ENCODE results near the gene OGDH. TPM values are rescaled to one million over a fixed set of nuclear protein-coding genes. Genes with fewer than 3 reads are reported as not detected.

Gene OGDH
- total and polyA plus RNA-seq, 4 donors, result 10.8 to 71.2 (median 41.2) TPM

- 95% methylated on average over 2 of the region's 2 CpGs for WGBS
- DNase-seq (ENCODE audit: low spot score), result no peak
- no peaks in the 10 kb centered on the region for H3K27me3 ChIP-seq (ENCODE audit: control insufficient read depth in 4 of 4, insufficient read depth in 4 of 4, low read length in 3 of 4)
- no peak for TF ChIP-seq FOXA2 (IDR thresholded peaks at IDR 0.05)
- TF ChIP-seq TAF1 (conservative IDR thresholded peaks at IDR 0.05), result no peak
- TF ChIP-seq HNF4A (conservative IDR thresholded peaks at IDR 0.05), result no peak
- peaks cover 15 to 31% (median 25%) of the 10 kb centered on the region in 4 donors for H3K4me1 ChIP-seq (ENCODE audit: control insufficient read depth in 4 of 4, insufficient read depth in 4 of 4, low read length in 3 of 4)
- H3K36me3 ChIP-seq (ENCODE audit: control insufficient read depth in 4 of 4, insufficient read depth in 3 of 4, low read depth in 1 of 4, low read length in 3 of 4), result peaks cover 0 to 8% (median 2%) of the 10 kb centered on the region in 4 donors
- H3K9ac ChIP-seq (ENCODE audit: low read depth in 1 of 2, low read length in 2 of 2), result no peak overlapping the region
- H3K4me3 ChIP-seq (ENCODE audit: low read depth in 1 of 3, low read length in 3 of 3), result no peak overlapping the region
- no peaks in the 10 kb centered on the region for H3K9me3 ChIP-seq (ENCODE audit: control insufficient read depth in 4 of 4, low read length in 3 of 4)
- H3K27ac ChIP-seq (ENCODE audit: low read depth in 1 of 2, low read length in 2 of 2), result no peak overlapping the region
Measured at GRCh38 chr7:44752822-44753221, 146.4 kb downstream of the OGDH start.

DNA sequence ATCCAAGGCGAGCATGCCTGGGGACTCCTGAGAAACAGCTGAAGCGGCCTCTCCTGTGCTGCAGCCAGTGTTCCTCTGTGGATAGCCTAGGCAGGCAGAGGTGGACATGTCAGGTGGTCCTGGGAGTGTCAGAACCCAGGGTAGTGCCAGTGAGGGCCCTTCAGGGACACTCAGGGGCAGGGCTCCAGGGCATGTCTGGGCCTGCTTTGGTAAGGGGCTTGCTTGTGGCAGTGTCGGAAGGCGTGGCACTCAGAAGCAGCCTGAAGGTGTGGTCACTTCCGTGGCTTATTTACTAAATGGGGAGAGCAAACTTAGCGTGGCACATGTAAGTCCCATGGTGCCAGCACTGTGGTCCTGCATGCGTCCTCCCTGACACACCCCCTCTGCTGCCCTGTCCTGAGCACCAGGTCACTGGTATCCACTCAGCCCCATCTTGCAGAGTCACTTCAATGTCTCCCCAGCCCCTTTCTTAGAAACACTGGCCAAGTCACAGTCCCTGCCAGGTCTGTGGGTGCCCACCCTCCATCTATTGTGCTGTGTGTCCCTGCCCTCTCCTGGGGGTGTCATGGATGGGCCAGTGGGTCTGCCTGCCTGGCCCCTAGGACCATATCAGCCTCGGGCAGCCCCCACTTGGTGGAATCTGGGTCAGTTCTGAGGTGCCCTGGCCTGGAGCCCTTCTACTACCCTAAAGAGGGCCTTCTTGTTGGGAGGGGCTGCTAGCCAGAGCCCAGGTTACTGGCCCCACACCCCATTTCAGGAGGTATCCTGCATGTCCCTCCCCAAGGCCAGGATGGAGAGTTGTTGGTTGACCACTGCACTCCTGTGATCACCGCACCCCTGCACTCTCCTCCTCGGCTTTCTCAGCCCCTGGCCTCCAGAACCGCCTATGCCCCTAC lies 148.6 kb downstream of the OGDH start:
- no peak for DNase-seq (ENCODE audit: low spot score)
- H3K36me3 ChIP-seq (ENCODE audit: control insufficient read depth in 4 of 4, insufficient read depth in 3 of 4, low read depth in 1 of 4, low read length in 3 of 4), result peaks cover 2 to 21% (median 6%) of the 10 kb centered on the region in 4 donors

DNA sequence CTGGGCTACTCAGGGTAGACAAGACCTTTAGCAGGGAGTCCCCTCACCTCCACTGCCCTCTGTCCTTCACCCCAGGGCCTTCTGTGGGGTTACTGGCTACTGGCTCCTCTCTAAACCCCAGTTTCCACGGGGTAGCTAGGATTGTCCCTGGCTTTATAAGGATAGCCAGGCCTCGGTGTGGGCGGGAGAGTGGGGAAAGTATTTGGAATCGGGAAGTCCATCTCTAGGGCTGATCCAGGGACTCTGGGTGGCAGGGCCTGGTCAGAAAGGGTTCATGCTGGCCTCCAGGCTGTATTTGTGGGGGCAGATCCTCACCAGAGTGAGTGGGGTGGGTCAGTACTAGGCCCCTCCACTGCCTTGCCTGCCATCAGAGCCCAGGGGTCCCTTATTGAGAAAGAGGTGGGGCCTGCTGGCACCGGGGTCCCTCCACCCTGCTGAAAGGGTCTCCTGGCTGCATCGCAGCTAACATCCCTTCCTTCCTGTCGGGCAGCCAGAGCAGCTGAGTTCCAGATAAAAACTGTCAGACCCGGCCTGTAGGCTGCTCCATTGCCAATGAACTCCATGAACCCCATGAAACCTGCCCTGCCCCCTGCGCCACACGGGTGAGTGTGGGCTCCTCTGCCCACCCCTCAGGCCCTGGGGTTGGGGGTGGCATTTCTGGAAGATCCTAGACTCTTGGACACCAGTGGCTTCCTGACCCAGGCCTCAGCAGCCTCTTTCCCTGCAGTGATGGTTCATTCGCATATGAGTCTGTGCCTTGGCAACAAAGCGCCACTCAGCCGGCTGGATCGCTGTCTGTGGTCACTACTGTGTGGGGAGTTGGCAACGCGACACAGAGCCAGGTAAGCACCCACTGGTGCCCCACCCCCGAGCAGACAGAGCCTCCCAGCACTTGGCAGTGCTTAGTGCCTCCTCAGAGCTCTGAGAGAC lies 149.5 kb downstream of the OGDH start:
- no peaks in the 10 kb centered on the region for H3K27me3 ChIP-seq (ENCODE audit: control insufficient read depth in 4 of 4, insufficient read depth in 4 of 4, low read length in 3 of 4)
- no peaks in the 10 kb centered on the region for H3K9me3 ChIP-seq (ENCODE audit: control insufficient read depth in 4 of 4, low read length in 3 of 4)
- no peak overlapping the region for H3K27ac ChIP-seq (ENCODE audit: low read depth in 1 of 2, low read length in 2 of 2)
- H3K36me3 ChIP-seq (ENCODE audit: control insufficient read depth in 4 of 4, insufficient read depth in 3 of 4, low read depth in 1 of 4, low read length in 3 of 4), result peaks cover 2 to 31% (median 10%) of the 10 kb centered on the region in 4 donors
- no peak overlapping the region for H3K9ac ChIP-seq (ENCODE audit: low read depth in 1 of 2, low read length in 2 of 2)
- peaks cover 4 to 9% (median 7%) of the 10 kb centered on the region in 4 donors for H3K4me1 ChIP-seq (ENCODE audit: control insufficient read depth in 4 of 4, insufficient read depth in 4 of 4, low read length in 3 of 4)
- WGBS, result 78% methylated on average over 17 of the region's 17 CpGs
- no peak for DNase-seq (ENCODE audit: low spot score)
- TF ChIP-seq NR2F2 (IDR thresholded peaks at IDR 0.05), result no peak
- no peak for TF ChIP-seq JUND (IDR thresholded peaks at IDR 0.05)
- TF ChIP-seq TAF1 (conservative IDR thresholded peaks at IDR 0.05), result no peak
- no peak for TF ChIP-seq FOXA2 (IDR thresholded peaks at IDR 0.05)
- no peak for TF ChIP-seq RAD21 (IDR thresholded peaks at IDR 0.05)
- no peak for TF ChIP-seq FOXA1 (IDR thresholded peaks at IDR 0.05)
- TF ChIP-seq SP1 (IDR thresholded peaks at IDR 0.05), result no peak
- TF ChIP-seq MAX (IDR thresholded peaks at IDR 0.05), result no peak
- no peak for TF ChIP-seq RXRA (IDR thresholded peaks at IDR 0.05)
- no peak overlapping the region for H3K4me3 ChIP-seq (ENCODE audit: low read depth in 1 of 3, low read length in 3 of 3)

More for the DNA sequence above, 148.6 kb downstream of the OGDH start:
- TF ChIP-seq YY1 (IDR thresholded peaks at IDR 0.05) (no peak), SP1 (IDR thresholded peaks at IDR 0.05) (no peak), ZBTB33 (IDR thresholded peaks at IDR 0.05) (no peak)
- H3K9me3 ChIP-seq (ENCODE audit: control insufficient read depth in 4 of 4, low read length in 3 of 4), result no peaks in the 10 kb centered on the region
- WGBS, result 92% methylated on average over 11 of the region's 11 CpGs
- H3K27ac ChIP-seq (ENCODE audit: low read depth in 1 of 2, low read length in 2 of 2), result no peak overlapping the region
- H3K27me3 ChIP-seq (ENCODE audit: control insufficient read depth in 4 of 4, insufficient read depth in 4 of 4, low read length in 3 of 4), result no peaks in the 10 kb centered on the region
- peaks cover 11 to 18% (median 15%) of the 10 kb centered on the region in 4 donors for H3K4me1 ChIP-seq (ENCODE audit: control insufficient read depth in 4 of 4, insufficient read depth in 4 of 4, low read length in 3 of 4)
- H3K9ac ChIP-seq (ENCODE audit: low read depth in 1 of 2, low read length in 2 of 2), result no peak overlapping the region
- H3K4me3 ChIP-seq (ENCODE audit: low read depth in 1 of 3, low read length in 3 of 3), result no peak overlapping the region
